ENCODE measurements around the gene RGPD8.
"Not testable (repeated sequence)": the region's sequence is repeated elsewhere in the genome, so short reads cannot be mapped to it uniquely, and the experiment has no call there.

Gene RGPD8

DNA sequence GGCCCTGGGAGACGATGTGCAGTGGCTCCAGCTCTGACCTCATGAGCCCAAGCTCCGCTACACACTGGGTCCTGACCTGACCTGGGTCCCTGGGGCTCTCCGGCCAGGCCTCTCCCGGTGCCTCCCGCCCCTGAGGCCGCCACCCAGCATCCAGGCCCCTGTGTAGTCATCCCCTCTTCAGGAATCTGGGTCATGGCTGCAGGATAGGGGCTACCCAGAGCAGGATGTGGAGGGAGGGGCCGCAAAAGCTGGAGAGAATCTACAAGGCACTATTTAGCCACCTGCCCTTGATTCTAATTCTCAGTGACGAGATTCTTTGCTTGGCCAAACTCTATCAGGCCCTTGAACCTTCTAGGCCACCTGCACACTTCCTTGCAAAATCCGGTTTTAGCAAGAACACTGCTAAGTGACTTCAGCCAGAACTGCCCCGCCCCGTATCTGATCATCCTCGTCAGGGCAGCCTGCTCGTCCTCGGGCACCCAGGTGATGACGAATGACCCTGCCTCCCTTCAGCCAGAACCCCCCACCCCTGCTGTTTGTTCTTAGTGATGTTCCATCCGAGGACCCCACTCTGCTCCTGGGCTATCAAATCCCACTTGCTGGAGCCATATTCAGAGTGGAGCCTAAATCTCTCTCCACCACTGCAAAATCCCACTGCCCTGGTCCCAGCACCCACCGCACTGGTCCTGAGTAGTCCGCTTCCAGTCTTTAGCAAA, 2.4 kb upstream of the RGPD8 start:
- DNase-seq (ENCODE audit: low spot score), result not testable (repeated sequence)

DNA sequence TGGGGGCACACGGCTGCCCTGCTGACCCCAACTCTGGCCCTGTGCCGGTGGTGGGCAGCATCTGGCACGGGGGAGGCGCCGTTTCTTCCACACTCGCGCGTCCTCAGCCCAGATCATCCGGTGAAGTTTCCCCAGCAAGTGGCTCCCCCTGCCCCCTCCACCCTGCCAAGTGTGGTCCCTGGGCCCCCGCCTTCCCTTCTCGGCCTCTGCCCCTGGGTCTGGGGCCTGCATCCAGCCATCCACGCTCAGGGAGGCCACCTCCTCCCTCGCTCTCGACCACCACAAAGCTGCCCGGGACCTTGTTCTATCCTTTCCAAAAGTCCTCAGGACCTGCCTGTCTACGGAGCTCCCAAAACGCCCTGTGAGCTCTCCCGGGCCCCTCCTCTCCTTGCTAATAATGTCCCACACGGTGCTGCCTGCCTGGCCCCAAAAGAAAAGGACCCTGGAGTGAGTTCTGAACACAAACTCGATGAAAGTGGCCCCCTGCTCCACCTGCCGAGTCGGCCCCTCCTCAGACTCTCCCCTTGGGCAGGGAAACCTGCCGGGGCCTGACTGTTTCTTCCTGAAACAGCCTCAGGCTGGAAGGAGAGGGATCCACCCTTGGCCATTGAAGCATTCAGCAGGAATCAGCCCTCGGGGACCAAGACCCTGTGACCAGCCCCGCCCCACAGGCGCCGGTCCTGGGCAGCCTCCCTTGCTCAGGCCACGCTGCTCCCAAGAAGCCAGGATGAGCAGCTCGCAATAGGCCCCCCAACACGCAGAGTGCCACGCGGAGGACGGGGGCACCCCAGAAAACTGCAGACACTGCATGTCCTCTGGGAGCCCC, 1.7 kb upstream of the RGPD8 start:
- not testable (repeated sequence) for DNase-seq (ENCODE audit: low spot score)

DNA sequence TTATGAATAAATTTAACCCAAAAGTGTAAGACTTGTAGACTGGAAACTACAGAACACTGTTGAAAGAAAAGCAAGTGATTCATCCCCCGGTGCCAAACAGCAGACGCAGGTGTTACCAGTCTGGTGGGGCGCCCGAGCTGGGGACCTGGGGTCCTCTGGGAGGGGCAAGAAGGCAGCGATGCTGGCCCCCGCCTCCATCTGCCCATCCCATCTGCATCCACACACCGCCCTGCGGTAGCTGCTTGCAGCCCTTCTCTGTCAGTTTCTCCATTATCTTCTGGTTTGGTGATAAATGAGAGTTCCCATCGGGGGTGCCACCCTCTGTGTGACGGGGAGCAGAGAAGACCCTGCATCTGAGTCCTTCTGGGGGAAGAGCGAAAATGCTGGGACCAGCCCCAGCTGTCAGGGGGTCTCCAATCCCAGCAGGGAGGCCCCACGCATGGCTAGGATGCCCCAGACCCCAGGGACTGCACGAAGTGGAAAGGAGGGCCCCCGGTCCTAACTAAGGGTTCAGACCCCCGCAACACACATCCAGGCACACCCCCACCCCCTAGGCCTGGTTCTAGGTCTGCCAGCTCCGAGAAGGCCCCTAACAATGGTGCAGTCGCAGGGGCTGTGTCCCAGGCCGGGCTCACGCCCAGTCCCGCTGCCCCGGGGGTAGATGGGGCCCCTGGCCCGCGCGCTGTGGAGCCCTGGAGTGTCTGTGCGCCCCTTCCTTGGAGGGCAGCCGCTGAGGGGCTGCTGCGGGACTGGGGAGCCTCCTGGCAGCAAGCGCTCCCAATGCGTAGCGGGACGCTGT, 686 bp upstream of the RGPD8 start:
- no peak for DNase-seq (ENCODE audit: low spot score)

DNA sequence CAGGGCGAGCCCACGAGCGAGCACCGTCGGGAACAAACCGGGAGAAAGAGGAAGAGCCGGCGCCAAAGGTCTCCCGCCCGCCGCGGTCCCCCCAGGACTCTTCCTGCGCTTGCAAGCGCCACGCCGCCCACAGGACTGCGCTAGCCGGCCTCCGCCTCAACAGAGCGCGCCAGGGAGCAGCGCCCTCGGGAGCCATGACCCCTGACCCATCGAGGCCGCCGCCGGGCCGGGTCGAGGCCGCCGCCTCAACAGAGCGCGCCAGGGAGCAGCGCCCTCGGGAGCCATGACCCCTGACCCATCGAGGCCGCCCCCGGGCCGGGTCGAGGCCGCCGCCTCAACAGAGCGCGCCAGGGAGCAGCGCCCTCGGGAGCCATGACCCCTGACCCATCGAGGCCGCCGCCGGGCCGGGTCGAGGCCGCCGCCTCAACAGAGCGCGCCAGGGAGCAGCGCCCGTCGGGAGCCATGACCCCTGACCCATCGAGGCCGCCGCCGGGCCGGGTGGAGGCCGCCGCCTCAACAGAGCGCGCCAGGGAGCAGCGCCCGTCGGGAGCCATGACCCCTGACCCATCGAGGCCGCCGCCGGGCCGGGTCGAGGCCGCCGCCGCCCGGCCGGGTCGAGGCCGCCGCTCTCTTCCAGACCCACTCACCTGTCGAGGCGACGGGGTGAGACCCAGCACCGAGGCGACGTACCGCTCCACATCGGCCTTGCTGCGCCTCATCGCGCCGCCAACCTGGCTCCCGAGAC, 538 bp downstream of the RGPD8 start:
- DNase-seq (ENCODE audit: low spot score), result peak; percentile 20

DNA sequence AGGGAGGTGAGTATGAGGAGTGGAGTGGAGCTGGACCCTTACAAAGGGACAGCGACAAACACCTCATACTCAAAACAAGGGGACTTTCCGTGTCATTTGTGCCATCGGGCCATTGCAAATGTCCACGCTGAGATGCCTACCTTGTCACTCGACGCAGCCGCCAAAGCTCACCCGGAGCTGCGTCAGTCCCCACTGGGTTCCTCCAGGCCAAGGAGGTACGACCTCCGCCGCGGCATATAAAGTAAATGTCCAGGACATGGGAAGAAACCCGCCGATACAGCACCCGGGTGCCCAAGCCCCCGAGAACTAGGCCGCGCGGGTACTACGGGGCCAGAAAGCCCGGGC, 1.1 kb downstream of the RGPD8 start:
- not testable (repeated sequence) for DNase-seq (ENCODE audit: low spot score)

DNA sequence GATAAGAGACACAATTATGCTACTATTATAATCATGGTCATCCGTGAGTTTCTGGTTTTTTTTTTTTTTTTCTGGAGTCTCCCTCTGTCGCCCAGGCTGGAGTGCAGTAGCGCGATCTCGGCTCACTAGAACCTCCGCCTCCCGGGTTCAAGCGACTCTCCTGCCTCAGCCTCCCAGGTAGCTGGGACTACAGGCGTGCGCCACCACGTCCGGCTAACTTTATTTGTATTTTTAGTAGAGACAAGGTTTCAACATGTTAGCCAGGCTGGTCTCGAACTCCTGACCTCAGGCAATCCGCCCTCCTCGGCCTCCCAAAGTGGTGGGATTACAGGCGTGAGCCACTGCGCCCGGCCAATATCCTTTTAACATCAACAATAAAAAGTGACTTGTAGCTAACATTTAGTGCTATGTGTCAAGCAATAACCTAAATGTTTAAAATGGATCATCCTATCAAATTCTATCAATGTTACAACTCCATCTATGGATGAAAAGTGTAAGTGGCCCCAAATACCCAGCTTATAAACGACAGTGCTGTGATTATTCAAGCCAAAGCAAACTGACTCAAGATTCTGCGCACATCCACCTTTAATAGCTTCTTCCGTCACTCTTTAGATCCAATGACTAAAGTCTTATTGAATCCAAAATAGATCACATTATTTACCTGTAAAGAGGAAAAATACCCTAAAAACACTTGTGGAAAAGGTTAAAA, 1.7 kb downstream of the RGPD8 start:
- not testable (repeated sequence) for DNase-seq (ENCODE audit: low spot score)

DNA sequence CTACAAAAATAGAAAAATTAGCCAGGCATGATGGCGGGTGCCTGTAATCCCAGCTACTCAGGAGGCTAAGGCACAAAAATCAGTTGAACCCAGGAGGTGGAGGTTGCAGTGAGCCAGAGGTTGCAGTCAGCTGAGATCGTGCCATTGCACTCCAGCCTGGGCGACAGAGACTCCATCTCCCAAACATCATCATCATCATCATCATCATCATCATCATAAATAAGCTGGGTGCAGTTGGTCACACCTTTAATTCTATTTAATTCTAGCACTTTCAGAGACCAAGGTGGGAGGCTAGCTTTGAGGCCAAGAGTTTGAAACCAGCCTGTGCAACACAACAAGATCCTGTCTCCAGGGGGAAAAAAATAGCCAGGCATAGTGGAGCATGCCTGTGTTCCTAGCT, 8.9 kb downstream of the RGPD8 start:
- not testable (repeated sequence) for DNase-seq (ENCODE audit: low spot score)

DNA sequence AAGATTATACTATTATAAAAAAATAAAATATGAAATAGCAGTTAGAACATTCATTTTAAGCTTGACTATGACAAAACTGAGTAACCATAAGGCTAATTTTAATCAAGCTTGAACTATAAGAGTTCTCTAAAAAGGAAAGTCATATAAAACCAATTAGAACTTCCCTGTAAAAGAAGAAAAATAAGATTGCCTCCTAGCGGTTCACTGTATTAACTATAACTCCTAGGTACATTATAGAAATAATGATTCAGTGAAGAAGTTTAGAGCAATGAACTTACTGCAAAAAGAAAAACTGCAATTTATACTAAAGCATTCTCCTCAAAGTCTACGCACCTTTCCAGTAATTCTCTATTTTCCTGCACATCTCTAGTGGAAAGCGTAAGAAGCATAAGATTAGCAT, 16.6 kb downstream of the RGPD8 start:
- DNase-seq (ENCODE audit: low spot score), result not testable (repeated sequence)

DNA sequence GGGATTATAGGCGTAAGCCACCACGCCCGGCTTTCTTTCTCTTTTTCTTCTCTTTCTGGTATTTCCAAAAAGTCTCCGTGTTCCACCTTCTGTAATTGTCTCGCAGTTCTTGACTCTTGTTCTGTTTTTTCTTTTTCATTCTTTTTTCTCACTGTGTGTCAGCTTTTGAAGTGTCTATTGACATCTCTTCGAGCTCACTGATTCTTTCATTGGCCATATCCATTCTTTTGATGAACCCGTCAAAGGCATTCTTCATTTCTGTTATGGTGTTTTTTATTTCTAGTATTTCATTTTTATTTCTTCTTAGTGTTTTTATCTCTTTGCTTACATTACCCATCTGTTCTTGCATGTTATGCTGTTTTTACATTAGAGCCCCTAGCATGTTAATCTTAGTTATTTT, 73.4 kb downstream of the RGPD8 start:
- DNase-seq (ENCODE audit: low spot score), result not testable (repeated sequence)

DNA sequence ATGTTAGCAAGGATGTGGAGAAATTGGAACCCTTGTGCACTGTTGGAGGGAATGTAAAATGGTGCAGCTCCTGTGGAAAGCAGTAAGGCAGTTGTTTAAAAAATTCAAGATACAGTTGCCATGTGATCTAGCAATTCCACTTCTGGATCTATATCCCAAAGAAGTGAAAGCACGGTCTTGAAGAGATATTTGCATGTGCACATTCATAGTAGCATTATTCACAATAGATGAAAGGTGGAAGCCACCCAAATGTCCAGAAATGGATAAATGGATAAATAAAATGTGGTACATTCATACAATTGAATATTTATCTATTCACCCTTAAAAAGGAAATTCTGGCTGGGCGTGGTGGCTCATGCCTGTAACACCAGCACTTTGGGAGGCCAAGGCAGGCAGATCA, 79.1 kb downstream of the RGPD8 start:
- DNase-seq (ENCODE audit: low spot score), result not testable (repeated sequence)

DNA sequence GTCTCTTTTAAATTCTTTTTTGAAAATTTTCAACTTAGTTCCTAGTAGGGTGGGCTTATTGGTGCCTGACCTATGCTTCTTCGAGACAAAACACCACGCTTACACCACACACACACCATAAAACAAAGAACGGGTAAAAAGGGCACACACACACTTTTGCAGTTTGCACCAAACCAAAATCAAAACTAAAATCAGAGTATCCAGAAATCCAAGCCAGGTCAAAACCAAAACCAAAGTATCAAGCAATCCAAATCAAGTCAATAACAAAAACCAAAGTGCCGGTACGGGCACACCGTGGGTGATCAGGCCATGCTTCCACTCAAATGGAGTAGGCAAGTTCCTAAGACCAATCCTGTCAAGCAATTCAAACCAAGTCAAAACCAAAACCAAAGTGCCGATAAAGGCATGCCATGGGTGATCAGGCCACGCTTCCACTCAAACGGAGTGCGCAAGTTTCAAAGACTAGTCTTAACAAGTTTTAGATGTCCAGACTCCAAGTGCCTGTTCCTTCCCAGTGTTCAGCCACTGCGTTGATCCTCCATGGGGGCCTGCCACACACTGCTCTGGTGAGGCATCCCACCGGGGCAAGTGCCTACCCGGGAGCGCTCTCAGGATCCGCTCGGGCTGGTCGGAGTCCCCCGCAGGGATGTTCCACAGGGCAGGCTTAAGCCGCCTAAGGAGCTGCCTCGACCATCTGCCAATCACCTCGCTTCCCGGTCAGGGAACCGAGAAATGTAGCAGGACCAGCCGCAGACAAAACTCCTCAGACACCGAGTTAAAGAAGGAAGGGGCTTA, 80.4 kb downstream of the RGPD8 start:
- not testable (repeated sequence) for DNase-seq (ENCODE audit: low spot score)

DNA sequence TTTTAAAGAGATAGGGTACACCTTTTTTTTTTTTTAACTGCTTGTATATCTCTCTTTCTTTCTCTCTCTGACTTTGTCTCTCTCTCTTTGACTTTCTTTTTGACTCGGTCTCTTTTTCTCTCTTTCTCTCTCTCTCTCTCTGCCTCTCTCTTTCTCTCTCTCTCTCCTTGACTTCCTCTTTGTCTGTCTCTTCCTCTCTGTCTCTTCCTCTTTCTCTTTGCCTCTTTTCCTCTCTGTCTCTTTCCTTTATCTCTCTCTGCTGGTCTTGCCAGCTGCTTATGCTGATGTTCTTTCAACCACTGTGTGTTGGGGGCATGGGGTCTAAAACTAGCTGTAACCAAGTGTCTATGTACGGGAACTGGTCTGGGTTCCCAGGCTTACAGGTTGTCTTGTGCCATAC, 81.2 kb downstream of the RGPD8 start:
- not testable (repeated sequence) for DNase-seq (ENCODE audit: low spot score)

DNA sequence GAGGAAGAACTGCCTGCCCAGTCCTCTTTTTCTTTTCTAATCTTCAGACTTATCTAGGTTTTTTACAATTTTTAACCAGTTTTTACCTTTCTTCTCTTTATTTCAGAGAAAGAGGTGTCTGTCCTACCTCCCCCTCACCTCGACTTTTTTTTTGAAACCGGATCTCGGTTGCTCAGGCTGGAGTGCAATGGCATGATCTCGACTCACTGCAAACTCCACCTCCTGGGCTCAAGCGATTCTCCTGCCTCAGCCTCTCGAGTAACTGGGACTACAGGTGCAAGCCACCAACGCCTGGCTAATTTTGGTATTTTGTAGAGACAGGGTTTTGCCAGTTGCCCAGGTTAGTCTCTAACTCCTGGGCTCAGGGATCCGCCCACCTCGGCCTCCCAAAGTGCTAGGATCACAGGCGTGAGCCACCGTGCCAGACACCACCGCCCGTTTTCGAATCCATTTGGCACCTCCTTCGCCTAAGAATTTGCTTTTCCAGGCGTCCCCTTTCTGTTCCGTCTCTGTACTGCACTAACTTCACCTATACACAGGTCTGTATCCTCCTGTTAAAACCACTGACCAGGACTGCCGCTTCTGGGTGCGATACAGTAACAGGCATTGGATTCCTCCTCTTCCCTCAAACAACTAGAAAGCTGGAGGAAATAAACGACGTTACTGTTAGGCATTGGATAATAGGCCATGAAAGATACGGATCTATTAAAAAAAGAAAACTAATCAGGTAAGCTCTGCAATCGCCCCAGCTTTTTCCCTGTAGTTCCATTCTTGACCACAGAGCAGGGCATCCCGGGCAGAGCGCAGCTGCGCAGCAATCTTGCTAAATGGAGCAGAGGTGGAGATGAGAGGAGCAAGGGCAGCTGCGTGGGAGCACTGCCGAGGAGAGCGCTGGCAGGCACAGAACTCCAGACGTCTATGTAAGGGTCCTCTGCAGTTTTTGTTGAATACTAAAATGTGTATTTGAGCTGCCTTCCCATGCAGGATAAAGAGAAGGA, 88.1 kb downstream of the RGPD8 start:
- DNase-seq (ENCODE audit: low spot score), result no peak

DNA sequence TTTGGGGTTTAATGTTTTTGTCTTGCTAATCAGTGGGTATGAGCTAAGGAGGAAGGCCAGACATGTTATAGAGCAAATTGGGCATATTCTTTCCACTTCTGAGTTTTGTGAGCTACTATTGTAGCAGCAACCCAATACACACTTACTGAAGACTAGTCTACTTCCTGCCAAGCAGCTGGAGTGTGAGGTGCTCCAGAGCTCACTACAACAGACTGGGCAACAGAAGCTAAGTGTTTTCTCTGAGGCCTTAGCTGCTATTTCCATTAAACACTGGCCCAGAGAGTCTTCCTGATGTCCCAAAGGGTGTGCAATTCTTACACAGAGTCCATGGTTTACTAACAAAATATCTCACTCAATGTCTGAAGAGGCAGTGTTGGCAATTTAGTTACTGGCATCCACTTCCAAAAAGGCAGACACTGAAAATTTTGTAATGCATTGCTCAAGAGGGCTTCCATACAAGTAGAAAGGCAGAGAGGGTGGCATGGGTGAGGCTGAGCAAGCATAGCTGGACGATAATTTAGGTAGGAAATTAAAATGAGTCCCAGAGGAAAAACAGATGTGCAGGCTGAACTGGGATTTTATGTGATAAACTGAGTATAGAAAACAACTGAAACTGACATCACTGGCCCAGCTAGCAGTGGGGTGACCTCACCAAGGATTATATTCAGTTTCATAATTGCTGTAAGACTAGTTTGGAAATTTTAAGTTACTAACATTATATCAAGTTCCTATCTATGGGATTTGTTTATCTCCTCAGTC, 89.4 kb downstream of the RGPD8 start:
- no peak for DNase-seq (ENCODE audit: low spot score)

DNA sequence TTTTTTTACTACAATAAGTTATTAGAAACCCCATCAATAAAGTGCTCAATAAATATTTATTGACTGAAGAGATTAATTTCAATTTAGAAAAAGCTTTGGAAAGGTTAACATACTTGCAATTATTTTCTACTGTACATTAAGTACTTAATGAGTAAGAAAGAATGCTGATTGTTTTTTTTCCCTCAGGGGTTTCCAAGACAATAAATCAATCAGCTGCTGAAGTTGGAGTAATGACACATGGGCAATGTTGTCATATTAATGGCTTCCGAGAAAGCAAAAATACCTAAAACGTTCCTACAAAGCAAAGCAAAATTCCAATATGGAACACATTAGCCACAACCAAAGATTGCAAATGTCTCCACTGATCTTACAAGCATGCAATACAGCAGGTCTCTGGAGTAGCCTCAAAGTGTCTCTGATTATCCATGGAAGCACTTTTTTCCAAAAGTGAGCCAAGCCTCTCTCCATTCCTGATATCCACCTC, 91.3 kb downstream of the RGPD8 start:
- no peak for DNase-seq (ENCODE audit: low spot score)

DNA sequence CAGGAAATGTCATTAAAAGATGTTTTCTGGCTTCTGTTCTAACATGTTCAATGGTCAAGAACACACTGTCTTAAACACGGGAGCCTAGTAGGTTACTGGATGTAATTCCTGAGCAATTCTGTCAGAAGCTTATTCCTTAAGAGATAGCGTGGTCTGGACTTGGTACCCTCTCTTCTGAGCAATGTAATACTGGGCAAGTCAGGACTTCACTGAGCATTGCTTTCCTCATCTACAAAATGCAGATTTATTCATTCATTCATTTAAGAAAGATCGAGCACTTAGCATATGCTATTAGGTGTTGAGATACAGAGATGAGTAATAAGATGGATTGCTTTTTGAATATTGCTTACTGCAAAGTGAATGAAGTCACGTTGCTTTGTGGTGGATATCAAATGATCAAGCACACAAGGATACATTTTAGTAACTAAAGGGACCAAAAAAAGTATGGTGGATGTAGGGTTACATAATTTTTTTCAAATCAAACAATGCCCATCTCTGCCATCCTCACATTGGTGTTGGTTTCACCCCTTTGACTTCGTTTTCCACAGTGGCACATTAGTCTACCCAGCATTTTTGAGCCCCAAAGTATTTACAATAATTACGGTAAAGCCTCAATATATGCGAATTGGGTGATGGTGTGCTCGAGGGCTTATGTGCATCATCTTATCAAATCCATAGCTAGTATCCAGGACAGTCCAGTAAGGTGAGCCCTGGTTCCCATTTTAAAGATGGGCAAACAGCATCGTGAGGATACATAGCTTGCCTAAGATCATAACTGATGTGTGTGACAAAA, 92.8 kb downstream of the RGPD8 start:
- no peak for DNase-seq (ENCODE audit: low spot score)

DNA sequence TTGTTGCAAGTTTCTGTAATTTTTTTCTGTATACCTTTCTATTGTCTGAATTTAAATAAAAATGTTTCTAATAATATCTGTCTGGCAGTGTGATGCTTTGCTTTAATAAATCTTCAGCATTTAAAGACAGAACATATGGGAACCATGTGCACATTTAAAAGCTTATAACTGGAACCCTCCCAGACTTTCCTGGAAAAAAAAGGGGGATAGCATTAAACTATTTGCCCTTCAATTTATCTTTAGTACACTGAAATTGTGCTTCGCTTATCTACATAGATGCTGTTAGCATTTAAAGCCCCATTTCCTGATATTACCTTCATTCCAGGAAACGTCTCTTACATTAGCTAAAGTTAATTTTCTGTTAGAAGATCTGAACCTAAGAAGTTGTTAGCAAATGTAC, 93.5 kb downstream of the RGPD8 start:
- DNase-seq (ENCODE audit: low spot score), result no peak

DNA sequence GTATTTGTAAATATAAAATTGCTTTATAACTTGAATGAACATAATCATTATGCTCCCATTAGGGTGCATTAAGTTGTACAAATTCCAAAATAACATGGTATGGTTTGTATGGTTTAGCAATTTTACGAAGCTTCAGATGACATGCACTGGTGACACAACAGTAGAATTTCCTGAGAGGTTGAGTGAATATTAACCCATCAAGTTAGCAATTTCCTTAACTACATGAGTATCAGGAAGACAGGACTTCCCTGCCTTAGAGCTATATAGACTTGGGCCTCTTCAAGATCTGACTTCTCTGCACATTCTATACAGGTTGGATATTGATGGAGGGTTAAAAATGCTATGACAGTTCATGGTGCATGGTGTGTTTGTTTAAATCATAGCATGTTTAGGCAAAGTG, 97.8 kb downstream of the RGPD8 start:
- DNase-seq (ENCODE audit: low spot score), result no peak

All from CD4-positive, alpha-beta T cell treated with Interleukin-15 for 4 hours (primary cell).